ENCODE results near the gene SGTB. TPM values are rescaled to one million over a fixed set of nuclear protein-coding genes. Genes with fewer than 3 reads are reported as not detected.

Gene SGTB
- polyA plus RNA-seq, 1 donor from 2014 or later, result 9.6 TPM

- H3K9ac ChIP-seq (ENCODE audit: low read length), result no peak overlapping the region
- no peak overlapping the region for H3K4me2 ChIP-seq (ENCODE audit: low read length)
- no peak overlapping the region for H3K4me3 ChIP-seq (ENCODE audit: low read length)
- no peaks in the 10 kb centered on the region for H3K27me3 ChIP-seq (ENCODE audit: insufficient read depth, low read depth, low read length)
- no peaks in the 10 kb centered on the region for H4K20me1 ChIP-seq (ENCODE audit: insufficient read depth)
- peaks cover 4% of the 10 kb centered on the region for H3K36me3 ChIP-seq (ENCODE audit: insufficient read depth, low read length)
- H3K27ac ChIP-seq (ENCODE audit: low read length), result no peak overlapping the region
- no peaks in the 10 kb centered on the region for H3K79me2 ChIP-seq (replicated peaks; ENCODE audit: insufficient read depth, low read length)
- H2AFZ ChIP-seq (ENCODE audit: low read depth, low read length), result no peak overlapping the region
- no peak for TF ChIP-seq EZH2 (IDR thresholded peaks at IDR 0.05; ENCODE audit: borderline replicate concordance, insufficient read depth, low read length, poor library complexity, severe bottlenecking)
- no peak for TF ChIP-seq TAF1 (IDR thresholded peaks at IDR 0.05; ENCODE audit: low read depth)
- TF ChIP-seq EP300 (conservative IDR thresholded peaks at IDR 0.05; ENCODE audit: poor library complexity, severe bottlenecking), result no peak
- no peaks in the 10 kb centered on the region for H3F3A ChIP-seq (ENCODE audit: insufficient read depth, low read length, poor library complexity, severe bottlenecking)
- H3K9me2 ChIP-seq (ENCODE audit: insufficient read depth, low read length), result no peaks in the 10 kb centered on the region
- H3K9me3 ChIP-seq (ENCODE audit: low read length), result no peaks in the 10 kb centered on the region
These were observed 45.7 kb upstream of the SGTB start for GRCh38 chr5:65767565-65767964.

DNA sequence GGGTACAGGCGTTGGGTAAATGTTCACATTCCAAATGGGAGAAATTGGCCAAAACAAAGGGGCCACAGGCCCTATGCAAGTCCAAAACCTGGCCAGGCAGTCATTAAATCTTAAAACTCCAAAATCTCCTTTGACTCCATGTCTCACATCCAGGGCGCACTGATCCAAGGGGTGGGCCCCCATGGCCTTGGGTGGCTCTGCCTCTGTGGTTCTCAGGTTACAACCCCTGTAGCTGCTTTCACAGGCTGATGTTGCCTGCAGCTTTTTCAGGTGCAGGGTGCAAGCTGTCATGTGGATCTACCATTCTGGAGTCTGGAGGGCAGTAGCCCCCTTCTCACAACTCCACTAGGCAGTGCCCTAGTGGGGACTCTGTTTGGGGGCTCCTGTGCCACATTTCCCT, 44.9 kb upstream of the SGTB start:
- TF ChIP-seq, protein P1, sequence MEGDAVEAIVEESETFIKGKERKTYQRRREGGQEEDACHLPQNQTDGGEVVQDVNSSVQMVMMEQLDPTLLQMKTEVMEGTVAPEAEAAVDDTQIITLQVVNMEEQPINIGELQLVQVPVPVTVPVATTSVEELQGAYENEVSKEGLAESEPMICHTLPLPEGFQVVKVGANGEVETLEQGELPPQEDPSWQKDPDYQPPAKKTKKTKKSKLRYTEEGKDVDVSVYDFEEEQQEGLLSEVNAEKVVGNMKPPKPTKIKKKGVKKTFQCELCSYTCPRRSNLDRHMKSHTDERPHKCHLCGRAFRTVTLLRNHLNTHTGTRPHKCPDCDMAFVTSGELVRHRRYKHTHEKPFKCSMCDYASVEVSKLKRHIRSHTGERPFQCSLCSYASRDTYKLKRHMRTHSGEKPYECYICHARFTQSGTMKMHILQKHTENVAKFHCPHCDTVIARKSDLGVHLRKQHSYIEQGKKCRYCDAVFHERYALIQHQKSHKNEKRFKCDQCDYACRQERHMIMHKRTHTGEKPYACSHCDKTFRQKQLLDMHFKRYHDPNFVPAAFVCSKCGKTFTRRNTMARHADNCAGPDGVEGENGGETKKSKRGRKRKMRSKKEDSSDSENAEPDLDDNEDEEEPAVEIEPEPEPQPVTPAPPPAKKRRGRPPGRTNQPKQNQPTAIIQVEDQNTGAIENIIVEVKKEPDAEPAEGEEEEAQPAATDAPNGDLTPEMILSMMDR (IDR thresholded peaks at IDR 0.05; ENCODE audit: poor library complexity, severe bottlenecking), result no peak
- no peak for TF ChIP-seq POLR2AphosphoS5 (IDR thresholded peaks at IDR 0.05)
- TF ChIP-seq, protein P2, sequence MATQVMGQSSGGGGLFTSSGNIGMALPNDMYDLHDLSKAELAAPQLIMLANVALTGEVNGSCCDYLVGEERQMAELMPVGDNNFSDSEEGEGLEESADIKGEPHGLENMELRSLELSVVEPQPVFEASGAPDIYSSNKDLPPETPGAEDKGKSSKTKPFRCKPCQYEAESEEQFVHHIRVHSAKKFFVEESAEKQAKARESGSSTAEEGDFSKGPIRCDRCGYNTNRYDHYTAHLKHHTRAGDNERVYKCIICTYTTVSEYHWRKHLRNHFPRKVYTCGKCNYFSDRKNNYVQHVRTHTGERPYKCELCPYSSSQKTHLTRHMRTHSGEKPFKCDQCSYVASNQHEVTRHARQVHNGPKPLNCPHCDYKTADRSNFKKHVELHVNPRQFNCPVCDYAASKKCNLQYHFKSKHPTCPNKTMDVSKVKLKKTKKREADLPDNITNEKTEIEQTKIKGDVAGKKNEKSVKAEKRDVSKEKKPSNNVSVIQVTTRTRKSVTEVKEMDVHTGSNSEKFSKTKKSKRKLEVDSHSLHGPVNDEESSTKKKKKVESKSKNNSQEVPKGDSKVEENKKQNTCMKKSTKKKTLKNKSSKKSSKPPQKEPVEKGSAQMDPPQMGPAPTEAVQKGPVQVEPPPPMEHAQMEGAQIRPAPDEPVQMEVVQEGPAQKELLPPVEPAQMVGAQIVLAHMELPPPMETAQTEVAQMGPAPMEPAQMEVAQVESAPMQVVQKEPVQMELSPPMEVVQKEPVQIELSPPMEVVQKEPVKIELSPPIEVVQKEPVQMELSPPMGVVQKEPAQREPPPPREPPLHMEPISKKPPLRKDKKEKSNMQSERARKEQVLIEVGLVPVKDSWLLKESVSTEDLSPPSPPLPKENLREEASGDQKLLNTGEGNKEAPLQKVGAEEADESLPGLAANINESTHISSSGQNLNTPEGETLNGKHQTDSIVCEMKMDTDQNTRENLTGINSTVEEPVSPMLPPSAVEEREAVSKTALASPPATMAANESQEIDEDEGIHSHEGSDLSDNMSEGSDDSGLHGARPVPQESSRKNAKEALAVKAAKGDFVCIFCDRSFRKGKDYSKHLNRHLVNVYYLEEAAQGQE (IDR thresholded peaks at IDR 0.05; ENCODE audit: borderline replicate concordance), result no peak
- TF ChIP-seq TAF1 (IDR thresholded peaks at IDR 0.05; ENCODE audit: low read depth), result no peak
- no peak for TF ChIP-seq RAD21 (conservative IDR thresholded peaks at IDR 0.05)
- no peak for TF ChIP-seq EZH2 (IDR thresholded peaks at IDR 0.05; ENCODE audit: borderline replicate concordance, insufficient read depth, low read length, poor library complexity, severe bottlenecking)
- no peak for TF ChIP-seq EP300 (conservative IDR thresholded peaks at IDR 0.05; ENCODE audit: poor library complexity, severe bottlenecking)
- no peak for TF ChIP-seq SMC3 (conservative IDR thresholded peaks at IDR 0.05; ENCODE audit: poor library complexity)
- no peak for TF ChIP-seq MXI1 (conservative IDR thresholded peaks at IDR 0.05; ENCODE audit: poor library complexity, severe bottlenecking)
- H3K9me3 ChIP-seq (ENCODE audit: low read length), result no peaks in the 10 kb centered on the region
- no peak overlapping the region for H2AFZ ChIP-seq (ENCODE audit: low read depth, low read length)
- no peaks in the 10 kb centered on the region for H3K27me3 ChIP-seq (ENCODE audit: insufficient read depth, low read depth, low read length)
- H3F3A ChIP-seq (ENCODE audit: insufficient read depth, low read length, poor library complexity, severe bottlenecking), result no peaks in the 10 kb centered on the region
- no peak overlapping the region for H3K4me3 ChIP-seq (ENCODE audit: low read length)
- no peaks in the 10 kb centered on the region for H3K9me2 ChIP-seq (ENCODE audit: insufficient read depth, low read length)
- H3K9ac ChIP-seq (ENCODE audit: low read length), result no peak overlapping the region
- H4K20me1 ChIP-seq (ENCODE audit: insufficient read depth), result no peaks in the 10 kb centered on the region
- peaks cover 4% of the 10 kb centered on the region for H3K36me3 ChIP-seq (ENCODE audit: insufficient read depth, low read length)
- H3K79me2 ChIP-seq (replicated peaks; ENCODE audit: insufficient read depth, low read length), result no peaks in the 10 kb centered on the region
- H3K4me2 ChIP-seq (ENCODE audit: low read length), result no peak overlapping the region
- no peak overlapping the region for H3K27ac ChIP-seq (ENCODE audit: low read length)
